GM18861 (cell line): ENCODE results near the gene PLA2G2A.
"Not testable (repeated sequence)": the region's sequence is repeated elsewhere in the genome, so short reads cannot be mapped to it uniquely, and the experiment has no call there.

Experiments used
- ATAC-seq: cut with Tn5 transposase; IDR thresholded peaks from one replicate; pipeline ENCODE4 v1.9.1; 2021; ENCODE audit not compliant: unreplicated experiment

The PLA2G2A gene

GRCh38 chr1:19934336-19934735 is 45.1 kb downstream of the PLA2G2A start:
- ATAC-seq, result no peak

- no peak for ATAC-seq
Measured at GRCh38 chr1:19932866-19933265, 46.6 kb downstream of the PLA2G2A start.

GRCh38 chr1:19927130-19927421 is 52.3 kb downstream of the PLA2G2A start:
- ATAC-seq, result not testable (repeated sequence)

- ATAC-seq, result no peak
Measured at GRCh38 chr1:19926296-19927129, 52.9 kb downstream of the PLA2G2A start.
